GM18907 (cell line): ENCODE data around the gene GUCA2A.

ENCODE experiments used
- ATAC-seq: cut with Tn5 transposase; IDR thresholded peaks from one replicate; pipeline ENCODE4 v1.9.1; 2021; ENCODE audit warnings: mild to moderate bottlenecking, moderate library complexity; ENCODE audit not compliant: unreplicated experiment

The GUCA2A gene

GRCh38 chr1:42133809-42134526 is 30.6 kb downstream of the GUCA2A start:
- no peak for ATAC-seq

- ATAC-seq = no peak
Measured at GRCh38 chr1:42133390-42133789, 31.2 kb downstream of the GUCA2A start.

DNA sequence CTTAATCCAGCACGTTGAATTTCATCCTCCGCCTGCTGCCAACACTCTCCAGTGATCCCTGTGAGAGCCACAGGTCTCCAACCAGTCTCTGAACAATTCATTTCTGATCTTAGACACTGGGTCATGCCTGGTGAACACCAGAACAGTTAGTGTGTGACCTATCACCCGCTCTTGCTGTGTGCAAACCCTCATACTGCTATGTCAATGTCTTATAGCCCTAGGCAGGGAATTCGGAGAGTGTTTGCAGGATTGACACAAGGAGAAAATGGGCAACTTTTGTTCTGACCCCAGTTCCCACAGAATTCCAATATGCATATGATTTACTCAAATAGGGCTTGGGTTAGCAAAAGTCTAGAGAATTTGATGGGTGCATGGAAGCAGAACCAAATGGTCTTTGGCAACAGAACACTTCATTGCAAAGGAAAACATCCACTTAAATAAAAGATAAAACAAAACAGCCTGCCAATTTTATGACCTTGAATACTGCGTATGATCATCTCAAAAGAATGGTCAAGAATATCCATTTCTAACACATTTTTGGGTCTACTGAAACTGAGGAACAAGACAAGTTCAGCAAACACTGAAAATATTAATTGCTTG is 34.4 kb downstream of the GUCA2A start:
- no peak for ATAC-seq

- no peak for ATAC-seq
Measured at GRCh38 chr1:42128964-42129363, 35.6 kb downstream of the GUCA2A start.

- ATAC-seq = no peak
Measured at GRCh38 chr1:42128499-42128898, 36.0 kb downstream of the GUCA2A start.

- ATAC-seq = no peak
Measured at GRCh38 chr1:42127767-42128166, 36.8 kb downstream of the GUCA2A start.

DNA sequence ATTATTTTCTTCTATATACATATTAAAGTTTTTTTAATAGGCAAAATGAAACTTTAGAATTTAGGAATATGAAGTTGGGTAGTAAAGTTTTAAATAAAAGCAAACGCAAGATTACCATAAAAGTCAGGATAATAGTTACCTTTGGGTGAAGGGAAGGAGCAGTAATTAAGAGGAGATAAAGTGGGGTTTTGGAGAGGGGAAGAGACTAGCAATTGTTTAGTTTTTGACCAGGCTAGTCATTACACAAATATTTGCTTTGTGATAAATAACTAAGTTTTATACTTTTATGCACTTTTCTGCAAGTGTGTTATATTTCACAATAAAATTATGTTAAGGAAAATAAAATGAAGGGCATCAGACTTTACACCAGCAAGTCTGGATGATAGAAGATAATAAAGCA is 39.0 kb downstream of the GUCA2A start:
- no peak for ATAC-seq

- no peak for ATAC-seq
Measured at GRCh38 chr1:42122408-42122807, 42.1 kb downstream of the GUCA2A start.

DNA sequence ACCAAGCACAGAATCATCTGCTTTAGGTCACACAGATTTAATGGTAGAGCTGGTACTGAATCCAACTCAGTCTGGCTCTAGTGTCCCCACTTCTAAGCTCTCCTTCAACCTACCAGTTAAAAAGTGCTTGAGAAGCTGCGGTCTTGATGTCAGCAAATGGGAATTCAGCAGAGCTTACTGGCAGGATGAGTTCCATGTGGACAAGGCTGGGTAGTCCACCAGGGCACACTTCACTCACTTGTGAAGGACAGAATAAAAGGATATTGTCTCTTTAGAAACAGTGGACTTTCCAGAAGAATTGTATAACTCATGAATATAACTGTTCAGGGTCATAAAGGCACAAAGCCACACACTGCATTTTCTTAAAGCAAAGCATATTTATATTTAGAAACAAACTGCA is 46.4 kb downstream of the GUCA2A start:
- no peak for ATAC-seq

DNA sequence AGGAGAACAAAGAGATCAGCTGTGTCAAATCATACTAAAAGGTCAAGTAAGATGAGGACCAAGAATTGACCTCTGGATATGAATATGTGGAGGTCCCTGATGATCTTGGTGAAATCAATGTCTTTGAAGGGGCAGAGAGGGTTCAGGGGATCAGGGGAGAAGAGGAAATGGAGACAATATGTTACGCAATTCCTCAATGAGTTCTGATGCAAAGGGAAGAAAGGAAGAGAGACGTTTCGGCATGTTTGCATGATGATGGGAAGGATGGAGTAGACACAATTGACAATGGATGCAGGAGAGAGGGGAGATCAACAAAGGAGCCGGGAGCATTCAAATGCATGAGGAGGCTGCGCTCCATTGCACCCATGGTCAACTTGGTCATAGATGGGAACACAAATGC is 47.3 kb downstream of the GUCA2A start:
- no peak for ATAC-seq

GRCh38 chr1:42114229-42114628 is 50.3 kb downstream of the GUCA2A start:
- ATAC-seq = no peak
